DMS79 (cell line): Measurements from ENCODE around the gene LENG9.
"Not testable (repeated sequence)": the region's sequence is repeated elsewhere in the genome, so short reads cannot be mapped to it uniquely, and the experiment has no call there.

Experiments
- DNase-seq: peaks from one replicate; lab custom pipeline; 2025; lab: John Stamatoyannopoulos, UW

LENG9 gene

GRCh38 chr19:54478677-54479266 is 15.2 kb upstream of the LENG9 start:
- no peak for DNase-seq

DNA sequence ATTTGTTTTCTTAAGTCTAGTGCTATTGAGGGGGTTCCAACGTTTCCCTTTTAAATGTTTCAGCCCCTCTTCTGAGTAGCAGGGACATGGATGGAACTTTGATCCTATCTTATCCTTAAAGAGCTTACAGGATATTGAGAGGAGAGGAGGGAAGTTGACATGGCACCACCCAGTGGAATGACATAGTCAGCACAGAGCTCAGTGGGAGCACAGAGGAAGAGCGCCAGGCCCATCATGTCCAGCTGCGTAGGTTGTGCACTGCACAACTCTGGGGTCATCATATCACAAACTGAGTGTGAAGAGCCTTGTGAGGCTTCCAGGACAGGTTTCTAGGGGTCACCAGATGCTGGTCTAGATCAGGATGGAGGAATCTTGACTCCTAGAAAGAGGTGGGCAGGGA is 14.1 kb upstream of the LENG9 start:
- no peak for DNase-seq

DNA sequence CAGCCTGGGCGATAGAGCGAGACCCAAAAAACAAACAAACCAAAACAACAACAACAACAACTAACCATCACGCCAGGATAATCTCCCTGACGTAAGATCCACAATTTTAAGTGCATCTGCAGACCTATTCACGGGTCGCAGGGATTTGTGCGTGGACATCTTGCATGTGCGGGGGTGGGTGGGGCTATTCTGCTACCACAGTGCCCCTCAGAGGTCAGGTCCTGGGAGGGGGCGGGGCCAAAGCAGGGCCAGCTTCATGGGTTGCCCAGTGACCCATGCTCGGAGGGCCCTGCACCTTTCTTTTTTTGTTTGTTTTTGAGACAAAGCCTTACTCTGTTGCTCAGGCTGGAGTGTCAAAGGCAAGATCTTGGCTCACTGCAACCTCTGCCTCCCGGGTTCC is 12.1 kb upstream of the LENG9 start:
- DNase-seq: no peak

- no peak for DNase-seq
These were observed 10.4 kb upstream of the LENG9 start for GRCh38 chr19:54473892-54474372.

DNA sequence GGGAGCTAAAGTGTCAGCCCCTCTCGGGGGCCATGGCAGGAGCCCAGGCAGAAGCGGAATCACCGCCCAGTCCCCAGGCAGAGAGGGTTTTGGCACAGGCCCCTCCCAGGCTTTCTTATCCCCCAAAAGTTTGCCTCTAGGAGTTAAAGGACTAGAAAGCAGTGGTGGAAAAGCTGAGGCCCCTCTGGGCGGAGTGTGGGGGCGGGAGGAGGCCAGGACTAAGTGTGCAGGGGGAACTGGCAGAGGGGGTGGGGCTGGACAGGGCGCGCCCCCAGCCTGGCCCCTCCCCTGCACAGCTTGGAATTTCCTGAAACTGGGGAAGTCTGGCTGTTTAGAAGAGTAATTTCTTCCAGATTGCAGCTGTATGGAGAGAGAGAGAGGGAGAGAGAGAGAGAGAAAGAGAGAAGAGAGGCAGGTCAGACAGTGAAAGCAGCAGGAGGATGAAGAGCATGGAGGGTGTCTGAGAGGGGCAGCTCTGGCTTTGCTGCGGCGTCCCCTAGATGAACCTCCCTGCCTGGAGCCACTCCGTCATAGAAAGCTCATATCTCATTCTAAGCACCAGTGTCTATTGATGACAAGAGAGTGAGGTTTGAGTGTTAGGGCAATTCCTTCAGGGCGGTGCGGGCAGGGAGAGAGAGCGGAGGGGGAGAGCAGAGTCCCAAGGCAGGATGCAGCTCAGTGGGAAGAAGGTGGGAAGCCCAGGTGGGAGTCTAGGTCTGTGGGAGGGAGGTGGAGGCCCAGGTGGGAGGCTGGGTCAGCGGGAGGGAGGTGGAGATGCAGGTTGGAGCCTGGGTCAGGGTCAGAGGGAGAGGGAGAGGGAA is 9.7 kb upstream of the LENG9 start, which contains the start of gene CDC42EP5:
Gene CDC42EP5 (minus strand): TSS at position 226 of the 821 bp plus-strand sequence. CDS start 7,749 bp downstream, outside the sequence.
- DNase-seq: no peak

DNA sequence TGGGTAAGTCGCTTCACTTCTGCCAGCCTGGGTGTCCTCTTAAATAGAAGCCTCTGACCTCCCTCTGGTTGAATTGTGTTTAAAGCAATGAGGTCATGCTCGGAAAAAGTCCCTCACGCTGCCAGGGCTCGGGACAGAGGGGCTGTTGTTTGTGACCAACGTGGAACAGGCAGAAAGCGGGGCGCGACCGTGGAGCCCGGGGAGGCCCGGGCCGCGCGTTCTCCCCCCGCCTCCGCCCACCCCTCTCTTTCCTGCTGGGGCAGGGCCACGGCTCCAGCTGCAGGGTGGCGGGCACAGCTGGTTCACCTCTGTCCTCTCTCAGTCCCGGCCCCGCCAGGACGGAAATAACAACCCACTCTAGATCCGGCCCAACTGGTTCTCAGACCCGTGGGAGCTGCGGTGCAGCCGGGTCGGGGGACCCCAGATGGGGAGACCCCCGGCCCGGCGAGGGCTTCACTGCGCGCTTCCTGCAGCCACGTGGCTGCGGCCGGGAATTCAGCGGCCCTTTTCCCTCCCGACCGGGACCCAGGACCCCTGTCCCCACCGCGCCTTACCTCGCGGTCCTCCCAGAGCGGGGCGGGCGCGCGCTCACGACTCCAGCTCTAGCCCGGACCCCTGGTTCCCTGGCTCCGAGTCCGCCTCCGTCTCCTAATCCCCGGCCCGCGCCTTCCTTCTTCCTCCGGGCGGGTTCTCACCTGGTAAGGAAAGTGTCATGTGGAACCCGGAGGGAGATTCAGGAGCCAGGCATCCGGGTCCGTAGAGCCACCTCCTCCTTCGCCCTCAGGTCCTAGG is 7.6 kb upstream of the LENG9 start:
- no peak for DNase-seq

DNA sequence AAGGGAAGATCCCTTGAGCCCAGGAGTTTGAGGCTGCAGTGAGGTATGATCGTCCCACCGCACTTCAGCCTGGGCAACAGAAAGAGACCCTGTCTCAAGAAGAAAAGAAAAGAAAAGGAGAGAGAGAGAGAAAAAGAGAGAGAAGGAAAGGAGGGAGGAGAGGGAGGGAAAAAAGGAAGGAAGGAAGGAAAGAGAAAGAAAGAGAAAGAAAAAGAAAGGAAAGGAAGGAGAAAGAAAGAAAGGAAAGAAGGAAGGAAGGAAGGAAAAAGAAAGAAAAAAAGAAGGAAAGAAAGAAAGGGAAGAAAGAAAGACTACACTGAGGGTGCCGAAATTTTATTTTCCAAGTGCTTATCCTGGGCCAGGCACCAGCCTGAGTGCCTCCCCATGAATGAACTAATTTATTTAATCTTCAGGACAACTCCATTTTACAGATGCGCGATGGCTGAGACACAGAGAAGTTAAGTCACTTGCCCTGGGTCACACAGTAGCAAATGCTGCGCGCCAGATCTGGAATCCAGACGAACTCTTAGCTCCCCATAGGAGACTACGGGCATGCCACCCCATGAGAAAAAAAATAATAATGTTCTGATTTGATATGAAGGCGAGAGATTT is 6.8 kb upstream of the LENG9 start:
- DNase-seq: no peak

- DNase-seq: no peak
These were observed 5.9 kb upstream of the LENG9 start for GRCh38 chr19:54469496-54469934.

DNA sequence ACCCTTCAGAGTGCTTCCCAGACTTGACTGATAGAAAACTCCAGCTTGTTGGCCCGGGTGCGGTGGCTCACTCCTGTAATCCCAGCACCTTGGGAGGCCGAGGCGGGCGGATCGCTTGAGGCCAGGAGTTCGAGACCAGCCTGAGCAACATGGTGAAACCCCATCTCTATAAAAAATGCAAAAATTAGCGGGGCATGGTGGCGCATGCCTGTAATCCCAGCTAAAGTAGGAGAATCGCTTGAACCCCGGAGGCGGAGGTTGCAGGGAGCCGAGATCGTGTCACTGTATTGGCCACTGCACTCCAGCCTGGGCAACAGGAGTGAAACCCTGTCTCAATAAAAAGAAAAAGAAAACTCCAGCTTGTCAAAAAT is 2.5 kb upstream of the LENG9 start:
- not testable (repeated sequence) for DNase-seq

GRCh38 chr19:54465426-54466109 is 2.0 kb upstream of the LENG9 start:
- no peak for DNase-seq

DNA sequence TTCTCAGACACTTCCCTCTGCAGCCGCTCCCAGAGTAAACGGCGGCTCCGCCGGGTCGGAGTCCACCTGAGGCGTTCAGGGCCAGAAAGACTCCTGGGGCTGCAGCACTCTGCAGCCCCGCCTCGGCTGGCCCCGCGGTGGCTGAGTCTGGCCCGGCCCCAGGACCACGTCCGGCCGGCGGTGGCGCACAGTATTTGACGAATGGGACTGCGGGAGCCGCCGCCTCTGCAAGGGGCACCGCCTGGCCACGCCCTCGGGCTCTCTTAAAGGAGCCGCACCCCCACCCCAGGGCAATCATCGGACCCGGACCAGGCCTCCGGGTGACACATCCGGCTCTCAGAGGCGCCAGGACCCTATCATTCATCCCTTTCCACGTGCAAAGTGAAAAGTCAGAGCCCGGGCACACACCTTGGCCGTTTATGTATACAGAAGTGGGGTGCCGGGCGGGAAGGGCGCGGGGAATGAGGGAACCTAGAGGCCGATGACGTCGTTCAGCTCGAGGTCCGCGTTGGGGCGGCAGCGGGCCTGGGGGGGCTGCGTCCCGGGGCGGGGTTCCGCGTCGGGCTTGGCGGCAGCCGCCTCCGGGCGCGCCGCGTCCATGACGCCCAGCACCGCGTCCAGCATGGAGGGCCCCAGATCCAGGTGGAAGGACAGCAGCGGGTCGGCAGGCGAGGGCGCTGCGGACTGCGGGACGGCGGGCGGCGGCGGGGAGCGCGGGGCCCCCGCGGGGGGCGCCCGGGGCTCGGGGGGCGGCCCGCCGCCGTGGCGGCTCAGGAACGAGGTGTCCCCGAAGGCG is 1.2 kb upstream of the LENG9 start:
- DNase-seq: peak; percentile 69

DNA sequence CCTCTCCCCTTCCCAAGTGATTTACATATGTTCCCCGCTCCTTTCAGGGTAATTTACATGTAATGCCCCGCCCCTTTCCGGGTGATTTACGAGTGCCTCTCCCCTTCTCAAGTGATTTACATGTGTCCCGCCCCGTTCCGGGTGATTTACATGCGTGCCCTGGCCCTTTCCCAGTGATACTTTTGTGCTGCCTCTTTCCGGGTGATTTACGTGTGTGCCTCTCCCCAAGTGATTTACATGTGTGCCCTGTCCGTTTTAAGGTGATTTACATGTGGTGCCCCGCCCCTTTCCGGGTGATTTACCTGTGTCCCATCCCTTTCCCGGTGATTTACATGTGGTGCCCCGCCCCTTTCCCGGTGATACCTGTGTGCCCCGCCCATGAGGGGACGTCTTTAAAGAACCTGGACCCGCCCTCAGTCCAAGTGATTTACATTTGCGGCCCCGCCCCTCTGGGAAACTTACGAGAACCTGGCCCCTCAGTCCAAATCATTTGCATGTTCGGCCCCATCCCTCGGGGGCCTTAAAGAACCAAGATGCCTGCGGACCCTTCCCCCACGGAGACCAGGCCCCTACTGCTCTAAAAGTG is 559 bp upstream of the LENG9 start:
- DNase-seq: peak; percentile 72

DNA sequence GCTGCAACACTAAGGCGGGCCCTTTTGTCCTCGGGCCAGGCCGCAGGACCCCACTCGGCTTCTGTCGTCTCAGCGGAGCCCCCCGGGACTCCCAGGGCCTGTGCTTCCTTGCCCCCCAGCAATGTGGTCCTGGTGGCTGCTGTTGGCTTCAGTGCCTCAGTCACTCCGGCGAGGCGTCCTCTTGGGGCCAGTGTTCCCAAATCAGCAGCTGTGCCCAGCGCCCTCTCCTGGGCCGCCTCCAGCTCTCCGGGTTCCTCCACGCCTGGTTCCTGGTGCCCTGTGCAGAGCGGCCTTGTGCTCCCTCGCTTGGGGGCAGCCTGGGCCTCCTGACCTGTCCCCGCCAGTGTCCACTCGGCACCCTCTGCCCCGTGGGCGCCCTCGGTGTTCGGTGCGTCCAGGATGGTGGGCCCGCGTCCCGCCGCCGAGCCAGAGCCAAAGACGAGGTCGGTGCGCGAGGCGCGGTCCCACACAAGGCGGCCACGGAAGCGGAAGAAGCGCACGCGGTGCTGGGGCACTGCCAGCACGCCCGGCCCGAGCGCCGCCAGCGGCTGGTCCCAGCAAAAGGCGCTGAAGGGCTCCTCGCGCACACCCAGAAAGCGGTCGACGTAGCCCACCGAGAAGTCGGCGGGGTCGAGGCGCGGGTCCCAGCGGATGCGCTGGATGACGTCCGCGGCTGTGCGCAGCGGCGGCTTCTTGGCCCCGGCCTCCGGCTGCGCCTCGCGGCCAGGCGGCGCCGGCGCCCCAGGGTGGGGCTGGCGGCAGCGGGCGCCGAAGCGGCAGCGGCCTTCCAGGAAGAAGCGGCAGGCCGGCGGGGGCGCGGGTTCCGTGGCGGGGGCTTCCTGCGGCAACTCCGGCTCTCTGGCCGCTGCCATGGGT is 685 bp downstream of the LENG9 start:
- DNase-seq: no peak

DNA sequence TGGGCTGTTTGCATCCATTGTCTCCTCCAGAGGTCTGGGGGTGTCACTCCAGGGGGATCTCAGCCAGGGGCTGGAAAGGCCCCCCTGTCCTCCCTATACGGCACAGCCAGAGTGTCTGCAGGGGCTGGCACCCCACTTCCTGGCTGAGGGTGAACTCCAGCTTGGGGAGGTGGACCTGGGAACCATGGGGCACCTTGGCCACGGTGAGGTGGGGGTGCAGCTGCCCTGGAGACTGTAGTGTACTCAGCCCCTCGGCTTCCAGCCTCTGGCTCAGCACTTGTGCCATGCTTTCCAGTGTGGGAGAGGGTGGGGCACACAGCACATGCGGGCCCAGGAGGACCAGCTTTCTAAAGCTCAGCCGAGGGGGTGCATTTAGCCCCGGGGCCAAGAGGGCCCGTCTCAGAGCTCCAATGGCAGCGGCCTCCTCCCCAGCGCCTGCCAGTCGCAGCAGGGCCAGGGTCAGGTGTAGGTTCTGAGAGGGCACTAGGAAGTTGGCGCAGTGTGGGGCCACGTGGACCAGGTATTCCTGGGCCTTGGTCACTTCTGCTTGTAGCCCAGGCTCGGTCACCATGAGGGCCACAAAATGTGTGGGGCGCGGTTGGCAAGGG is 1.4 kb downstream of the LENG9 start:
- DNase-seq: no peak

DNA sequence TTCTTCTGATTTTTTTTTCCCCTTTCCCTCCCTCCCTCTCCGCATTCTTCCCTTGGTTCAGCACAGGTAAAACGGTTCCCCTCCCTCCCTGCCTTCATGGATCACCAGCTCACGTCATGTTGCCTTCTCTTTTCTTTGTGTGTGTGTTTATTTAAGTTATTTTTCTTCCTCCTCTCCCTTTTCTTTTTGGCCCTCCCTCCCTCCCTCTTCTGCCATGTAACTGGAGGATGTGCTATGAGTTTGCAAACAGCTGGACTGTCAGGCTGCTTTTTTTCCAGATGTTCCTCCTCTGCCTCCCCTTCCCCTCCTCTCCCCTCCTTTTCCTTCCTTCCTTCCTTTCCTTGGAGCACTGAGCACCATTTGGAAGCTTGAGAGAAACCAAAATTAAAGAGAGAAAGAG is 2.0 kb downstream of the LENG9 start:
- DNase-seq: no peak

- DNase-seq: no peak
These were observed 2.4 kb downstream of the LENG9 start for GRCh38 chr19:54461210-54461609.

- no peak for DNase-seq
These were observed 3.2 kb downstream of the LENG9 start for GRCh38 chr19:54460230-54461005.
